ENCODE results near the gene ZNF25. TPM values are rescaled to one million over a fixed set of nuclear protein-coding genes. Genes with fewer than 3 reads are reported as not detected.

The ZNF25 gene
- total RNA-seq (2012; rRNA removed): 9.5 and 12.2 TPM in 2 replicates
- 3.9 and 5.1 TPM in 2 replicates for polyA plus RNA-seq (2012; rRNA removed)
- polyA plus RNA-seq (2012; cell fraction: cytosol; rRNA removed): 0.77 and 1.1 TPM in 2 replicates
- 1.1 and 13.3 TPM in 2 replicates for polyA plus RNA-seq (2012; cell fraction: nucleus; rRNA removed; ENCODE audit: low replicate concordance)
- percentile 70 among the genes with signal in this experiment for Bru-seq, nascent RNA
- BruChase-seq, experiment 1, labeled RNA remaining after a 6-hour chase: percentile 86 among the genes with signal in this experiment
- BruChase-seq, experiment 2, labeled RNA remaining after a 2-hour chase: percentile 86 among the genes with signal in this experiment
- long read RNA-seq, full-length matches to known transcripts: 19 of 27 reads
- long read RNA-seq, partial matches to known transcripts: 2 of 27 reads
- long read RNA-seq, other reads (novel, unspliced or antisense): 6 of 27 reads

GRCh38 chr10:37976091-37976879, at the start of gene ZNF25:
Gene ZNF25 (minus strand): TSS chr10:37976647. CDS start chr10:37971722, 4,925 bp downstream.
- H3K9me3 ChIP-seq (ENCODE audit: control insufficient read depth, insufficient read depth, low read length): no peaks in the 10 kb centered on the region
- in situ Hi-C loops (cut with MboI; ENCODE audit: low sequenced_read_pairs): loop anchor here (25.0 kb wide), 1 partner anchor 386 kb away; no protein-coding TSS in a partner anchor
- DNase-seq (peak; percentile 98), ATAC-seq (ENCODE audit: low read depth) (peak; percentile 97)
- no peaks in the 10 kb centered on the region for H3K36me3 ChIP-seq (ENCODE audit: control insufficient read depth, insufficient read depth, low read length)
- intact Hi-C loops (cut with micrococcal nuclease): loop anchor here (1.0 to 2.0 kb wide), 4 partner anchors 34 to 391 kb away; partner anchors contain the start of genes ZNF248, ZNF33A and ZNF37A
- peak within 1 kb of the TSS; percentile 73 for H4K91ac ChIP-seq (ENCODE audit: insufficient read depth, low read depth, low read length)
- H3K79me1 ChIP-seq (ENCODE audit: low read depth in 1 of 2, low read length in 2 of 2): peaks cover 6 to 7% of the 10 kb centered on the region in 2 experiments
- H3K27me3 ChIP-seq (ENCODE audit: control insufficient read depth, insufficient read depth, low read length): no peaks in the 10 kb centered on the region
- H2BK20ac ChIP-seq (ENCODE audit: low read depth, low read length): no peak within 1 kb of the TSS
- peak within 1 kb of the TSS; percentile 95 for H3K4me2 ChIP-seq (ENCODE audit: low read depth, low read length)
- H3K23ac ChIP-seq (ENCODE audit: low read depth, low read length): peak within 1 kb of the TSS; percentile 80
- no peaks in the 10 kb centered on the region for H3K9me1 ChIP-seq (ENCODE audit: insufficient read depth, low read length)
- H3K4me1 ChIP-seq (ENCODE audit: control insufficient read depth, insufficient read depth, low read length): no peaks in the 10 kb centered on the region
- peak within 1 kb of the TSS; percentile 89 for H2AFZ ChIP-seq (replicated peaks; ENCODE audit: low read length, poor library complexity)
- peak within 1 kb of the TSS; percentile 85; the same call in 2 of the 3 replicates for H2BK15ac ChIP-seq (ENCODE audit: low read depth, low read length)
- peak within 1 kb of the TSS; percentile 91 for H3K14ac ChIP-seq (replicated peaks; ENCODE audit: low read depth, low read length)
- peak within 1 kb of the TSS; percentile 48; the same call in 1 of the 2 replicates for H3K18ac ChIP-seq (ENCODE audit: low read depth, low read length)
- peak within 1 kb of the TSS; percentile 76; the same call in 1 of the 2 replicates for H3K56ac ChIP-seq (ENCODE audit: extremely low read depth, insufficient read depth, low read length)
- H4K8ac ChIP-seq (ENCODE audit: low read depth in 2 of 2, low read length in 2 of 2): peak within 1 kb of the TSS; percentile 85 to 99
- H3K27ac ChIP-seq (ENCODE audit: insufficient read depth, low read length): peak within 1 kb of the TSS; percentile 62
- ChIA-PET POLR2A (ENCODE audit: unreplicated experiment) (interaction anchor here (0.6 kb wide), 1 partner anchor 11 kb away, joined by 3 read pairs; no protein-coding TSS in a partner anchor), CTCF (interaction anchor here (0.5 to 1.2 kb wide), 8 partner anchors 10 to 390 kb away, joined by 3 to 4 read pairs (median 3); partner anchors contain the start of gene ZNF37A)
- H2AK5ac ChIP-seq (ENCODE audit: low read depth, low read length): peak within 1 kb of the TSS; percentile 70; the same call in 1 of the 2 replicates
- BruUV-seq (replicated peaks): no TSS peak
- peak within 1 kb of the TSS; percentile 79 for H3K9ac ChIP-seq (ENCODE audit: low read depth, low read length)
- peak within 1 kb of the TSS; percentile 73 for H2BK5ac ChIP-seq (ENCODE audit: low read depth, low read length, poor library complexity, severe bottlenecking)
- H3K4ac ChIP-seq (ENCODE audit: low read depth, low read length): peak within 1 kb of the TSS; percentile 81
- WGBS, 2 experiments (ENCODE audit: extremely low coverage in 2 of 2, insufficient read length in 1 of 2): 1% methylated on average over 32 of the region's 66 CpGs; no CpG with 5 or more reads in 1 of the 2 experiments
- peak within 1 kb of the TSS; percentile 80; the same call in 1 of the 2 replicates for H4K5ac ChIP-seq (ENCODE audit: low read depth, low read length)
- dilution Hi-C loops (cut with HindIII; ENCODE audit: low sequenced_read_pairs, unreplicated experiment): no loop called here
- H4K20me1 ChIP-seq (ENCODE audit: insufficient read depth, low read length): no peaks in the 10 kb centered on the region
- peak within 1 kb of the TSS; percentile 57; the same call in 1 of the 2 replicates for H2BK120ac ChIP-seq (ENCODE audit: low read depth, low read length)
- peak within 1 kb of the TSS; percentile 88 for H2AK9ac ChIP-seq (replicated peaks; ENCODE audit: low read depth, low read length, poor library complexity)
- peak within 1 kb of the TSS; percentile 77 for H3K4me3 ChIP-seq (ENCODE audit: insufficient read depth, low read depth, low read length)
- no peak for TF ChIP-seq NFE2L2 (IDR thresholded peaks at IDR 0.05; ENCODE audit: low read depth, low read length)
- TF ChIP-seq POLR2A (IDR thresholded peaks at IDR 0.05; ENCODE audit: low read depth, low read length): peak; percentile 76
- peak; percentile 77 for TF ChIP-seq RAD21 (IDR thresholded peaks at IDR 0.05; ENCODE audit: low read length)
- TF ChIP-seq RCOR1 (IDR thresholded peaks at IDR 0.05; ENCODE audit: insufficient replicate concordance, low read length): no peak
- TF ChIP-seq CEBPB (IDR thresholded peaks at IDR 0.05; ENCODE audit: low read depth, low read length): no peak
- no peak for TF ChIP-seq RFX5 (IDR thresholded peaks at IDR 0.05; ENCODE audit: low read depth, low read length)
- TF ChIP-seq USF2 (IDR thresholded peaks at IDR 0.05; ENCODE audit: low read depth, low read length): no peak
- no peak for TF ChIP-seq BHLHE40 (IDR thresholded peaks at IDR 0.05; ENCODE audit: low read depth, low read length)
- peak; percentile 54; the same call in 1 of the 2 replicates for TF ChIP-seq MAZ (IDR thresholded peaks at IDR 0.05; ENCODE audit: borderline replicate concordance, low read depth, low read length)
- TF ChIP-seq ELK1 (IDR thresholded peaks at IDR 0.05; ENCODE audit: borderline replicate concordance, low read depth, low read length): no peak
- peak; percentile 43; the same call in 1 of the 2 replicates for TF ChIP-seq MXI1 (IDR thresholded peaks at IDR 0.05; ENCODE audit: borderline replicate concordance, low read depth, low read length)
